K562 (cell line): ENCODE measurements around the gene MITD1. TPM values are rescaled to one million over a fixed set of nuclear protein-coding genes. Genes with fewer than 3 reads are reported as not detected.

ENCODE experiments used
- ATAC-seq: fragments of 200-7000 bp; cut with Tn5 transposase; 3 replicates; pipeline ENCODE4 v1.9.1; 2020; ENCODE audit warnings: moderate library complexity
- BruUV-seq: library from RNA; stranded (reverse); fragments of 400-500 nt; replicated peaks from 2 replicates; lab custom pipeline; 2021; lab: Mats Ljungman, UMichigan
- CTCF ChIA-PET: fragments of 300-600 bp; formaldehyde crosslinking; extraction: SDS; loops from one replicate; lab custom pipeline; 2021; ENCODE audit warnings: low intra/inter-chr PET ratio; lab: Yijun Ruan, JAX
- POLR2A ChIA-PET: fragments of 300-600, 350-650 bp; sonication (Branson Sonifier 250); formaldehyde crosslinking; extraction: SDS; loops from one replicate; lab custom pipeline; 2021; ENCODE audit warnings: antibody characterized with exemption, inconsistent platforms; lab: Yijun Ruan, JAX
- DNase-seq, 4 experiments: peaks; one replicate each; pipeline versions ENCODE4 v3.0.0 to v3.0.0-alpha.2; 2011 to 2018; ENCODE audit warnings: low spot score in 3 of 4, mixed read lengths in 3 of 4; ENCODE audit errors: extremely low read depth in 1 of 4
- FAIRE-seq: peaks from 2 replicates; lab custom pipeline; 2011; peaks lifted over from hg19 to GRCh38; lab: Jason Lieb, UNC
- H2AFZ ChIP-seq: 2 replicates; pipeline ENCODE4 v1.6.0; 2011; ENCODE audit warnings: low read depth, low read length, control low read depth, inconsistent platforms
- H3K27ac ChIP-seq: fragments of 200-600 bp; 3 replicates; pipeline ENCODE4 v1.8.0; 2011; ENCODE audit warnings: low read depth, mild to moderate bottlenecking, control low read depth, inconsistent platforms, low read length, moderate library complexity, mixed read lengths; ENCODE audit errors: extremely low read depth
- H3K27me3 ChIP-seq, 2 experiments: fragments of 300-600 bp in 1 of 2; 2 replicates in 1 of 2; 3 replicates in 1 of 2; pipeline versions ENCODE4 v1.6.0 to v1.8.0; 2011; ENCODE audit warnings: inconsistent platforms in 2 of 2, low read length in 2 of 2, mild to moderate bottlenecking in 1 of 2, mixed read lengths in 1 of 2, moderate library complexity in 1 of 2; ENCODE audit not compliant: control insufficient read depth in 2 of 2, insufficient read depth in 2 of 2
- H3K36me3 ChIP-seq: fragments of 300-600 bp; 3 replicates; pipeline ENCODE4 v1.8.0; 2011; ENCODE audit warnings: mild to moderate bottlenecking, low read length, inconsistent platforms; ENCODE audit not compliant: control insufficient read depth, insufficient read depth
- H3K4me1 ChIP-seq, 2 experiments: fragments of 200-600 bp in 1 of 2; replicated peaks in 1 of 2; 2 replicates in 1 of 2; 3 replicates in 1 of 2; pipeline versions ENCODE4 v1.5.1 to v1.8.0; 2011; ENCODE audit warnings: inconsistent platforms in 2 of 2, low read length in 2 of 2, mild to moderate bottlenecking in 1 of 2, mixed read lengths in 1 of 2, moderate library complexity in 1 of 2; ENCODE audit not compliant: control insufficient read depth in 2 of 2, insufficient read depth in 2 of 2
- H3K4me2 ChIP-seq: 2 replicates; pipeline ENCODE4 v1.6.1; 2011; ENCODE audit warnings: low read length, control low read depth, inconsistent platforms, mixed read lengths; ENCODE audit not compliant: insufficient read depth
- H3K4me3 ChIP-seq: fragments of 200-600 bp; sonication (generic), shearing (Covaris generic); 2 replicates; pipeline ENCODE4 v1.5.1; 2016; ENCODE audit warnings: control low read depth, inconsistent platforms
- H3K79me2 ChIP-seq: fragments of 200-600 bp; 3 replicates; pipeline ENCODE4 v1.8.0; 2011; ENCODE audit warnings: low read length, inconsistent platforms; ENCODE audit not compliant: control insufficient read depth, insufficient read depth
- H3K9ac ChIP-seq, 2 experiments: 2 replicates each; pipeline versions ENCODE4 v1.6.0 to v1.6.1; 2011; ENCODE audit warnings: low read depth in 2 of 2, low read length in 2 of 2, control low read depth in 1 of 2, inconsistent platforms in 1 of 2, mild to moderate bottlenecking in 1 of 2, mixed read lengths in 1 of 2; ENCODE audit not compliant: insufficient read depth in 1 of 2
- H3K9me1 ChIP-seq: one replicate; pipeline ENCODE4 v1.6.0; 2011; ENCODE audit warnings: inconsistent platforms, mild to moderate bottlenecking, low read length, moderate library complexity; ENCODE audit not compliant: control insufficient read depth, insufficient read depth
- H3K9me3 ChIP-seq: replicated peaks from 2 replicates; pipeline ENCODE4 v1.5.1; 2011; ENCODE audit warnings: low read depth, low read length, inconsistent platforms; ENCODE audit not compliant: control insufficient read depth, insufficient read depth
- H4K20me1 ChIP-seq: replicated peaks from 2 replicates; pipeline ENCODE4 v1.6.1; 2011; ENCODE audit warnings: low read length, inconsistent platforms, mixed read lengths; ENCODE audit not compliant: control insufficient read depth, insufficient read depth
- BMI1 ChIP-seq: fragments of 150-350 bp; IDR thresholded peaks from 2 replicates; pipeline ENCODE4 v1.6.1; 2014; ENCODE audit warnings: low read length
- CBX2 ChIP-seq: fragments of 200-600 bp; sonication (generic); IDR thresholded peaks from one replicate; pipeline ENCODE4 v1.6.1; 2012; ENCODE audit warnings: mild to moderate bottlenecking, low read length, inconsistent platforms; ENCODE audit not compliant: insufficient read depth, poor library complexity, severe bottlenecking
- CBX8 ChIP-seq: fragments of 200-600 bp; sonication (generic); IDR thresholded peaks from 2 replicates; pipeline ENCODE4 v1.6.1; 2012; ENCODE audit warnings: borderline replicate concordance, mixed run types, low read depth, mild to moderate bottlenecking, moderate library complexity, mixed read lengths, low read length, control low read depth, inconsistent platforms; ENCODE audit not compliant: poor library complexity, severe bottlenecking; ENCODE audit errors: extremely low read depth
- ETV5 ChIP-seq: sonication (generic); formaldehyde crosslinking; IDR thresholded peaks from 2 replicates; pipeline ENCODE4 v1.4.0; 2020; ENCODE audit warnings: low read depth, mild to moderate bottlenecking, missing genetic modification reagents
- GABPB2 ChIP-seq: fragments of 250-450 bp; sonication (Bioruptor Pico); conservative IDR thresholded peaks from 2 replicates; pipeline ENCODE4 v1.5.1; 2021; ENCODE audit warnings: mild to moderate bottlenecking
- HCFC1 ChIP-seq: IDR thresholded peaks from 2 replicates; pipeline ENCODE4 v1.6.1; 2012; ENCODE audit warnings: low read depth, low read length, improper control_type of control experiment
- HMGXB4 ChIP-seq: sonication (generic); formaldehyde crosslinking; IDR thresholded peaks from 2 replicates; pipeline ENCODE4 v1.8.1; 2023; ENCODE audit warnings: mild to moderate bottlenecking, missing genetic modification reagents
- KLF13 ChIP-seq: fragments of 450-650 bp; IDR thresholded peaks from 2 replicates; pipeline ENCODE4 v1.6.1; 2016; ENCODE audit warnings: missing genetic modification characterization, low read depth, mild to moderate bottlenecking, missing compliant biosample characterization, moderate library complexity, borderline replicate concordance
- RBM17 ChIP-seq: fragments of 200-400 bp; formaldehyde crosslinking; IDR thresholded peaks from 2 replicates; pipeline ENCODE4 v1.6.1; 2017; ENCODE audit warnings: low read depth, mild to moderate bottlenecking, low read length, borderline replicate concordance
- RCOR1 ChIP-seq, 2 experiments: IDR thresholded peaks; 2 replicates each; pipeline ENCODE4 v1.6.1; 2012; ENCODE audit warnings: low read depth in 2 of 2, low read length in 2 of 2, borderline replicate concordance in 1 of 2, improper control_type of control experiment in 1 of 2
- RNF2 ChIP-seq: sonication (generic); IDR thresholded peaks from 2 replicates; pipeline ENCODE4 v1.6.1; 2016
- SRF ChIP-seq, 2 experiments: fragments of 250-450, 450-650 bp in 1 of 2; sonication (Bioruptor Pico) in 1 of 2; sonication (generic) in 1 of 2; formaldehyde crosslinking; IDR thresholded peaks; 2 replicates each; pipeline versions ENCODE4 v1.5.0 to v1.5.1; 2020 to 2022; ENCODE audit warnings: mild to moderate bottlenecking in 1 of 2, missing genetic modification reagents in 1 of 2
- ZNF134 ChIP-seq: fragments of 250-450 bp; sonication (Bioruptor Pico); conservative IDR thresholded peaks from 2 replicates; pipeline ENCODE4 v1.4.0; 2020
- ZNF217 ChIP-seq: sonication (generic); formaldehyde crosslinking; IDR thresholded peaks from 2 replicates; pipeline ENCODE4 v1.8.0; 2022; ENCODE audit warnings: mild to moderate bottlenecking, missing genetic modification reagents
- ZNF384 ChIP-seq: IDR thresholded peaks from 2 replicates; pipeline ENCODE4 v1.6.1; 2012; ENCODE audit warnings: low read depth, low read length, improper control_type of control experiment
- ZNF780A ChIP-seq: fragments of 250-450 bp; sonication (Bioruptor Pico); IDR thresholded peaks from 2 replicates; pipeline ENCODE4 v1.5.0; 2021; ENCODE audit warnings: mild to moderate bottlenecking
- WGBS: fragments of 100-300 bp; shearing (Covaris generic); methylation state at CpG from one replicate; pipeline ENCODE4 v1.1.6; 2016; ENCODE audit warnings: low coverage, mixed read lengths; ENCODE audit not compliant: insufficient coverage; ENCODE audit errors: missing lambda C conversion rate; 5-methylcytosine and 5-hydroxymethylcytosine counted together
- in situ Hi-C: fragments of 300-500 bp; cut with MboI; formaldehyde crosslinking; loops from 4 replicates; pipeline ENCODE4 v1.15.0; 2018; ENCODE audit warnings: inconsistent platforms, mixed read lengths
- intact Hi-C: fragments of 100-400 bp; cut with micrococcal nuclease; formaldehyde crosslinking; loops from 2 replicates; pipeline ENCODE4 v1.14.2; 2022
- polyA plus RNA-seq, 8 experiments: library from polyadenylated mRNA; depleted of rRNA in 4 of 8; stranded (reverse) in 5 of 8; unstranded in 3 of 8; fragments of >200 nt; fragmentation: Nextera tagmentation in 2 of 8; fragmentation: Illumina TruSeq in 1 of 8; extraction: Ambion mirVana in 2 of 8; extraction: Trizol in 1 of 8; gene quantifications; 2 replicates each; pipeline versions ENCODE4 v1.2.1 to v1.2.3, GENCODE V29; 2011 to 2014; ENCODE audit warnings: inconsistent platforms in 1 of 8, missing spikeins in 1 of 8
- total RNA-seq, 7 experiments: library from RNA; depleted of rRNA in 6 of 7; stranded (reverse); fragments of >200 nt in 6 of 7; fragmentation: Illumina TruSeq in 2 of 7; extraction: Trizol in 2 of 7; gene quantifications; 2 replicates each; pipeline versions ENCODE4 v1.2.1 to v1.2.3, GENCODE V29; 2011 to 2021; ENCODE audit warnings: low replicate concordance in 1 of 7

MITD1 gene
- total and polyA plus RNA-seq, 9 of the 15 experiments (the other 6 are each of a cell fraction or from before 2014, with no cell fraction given) = 19.6 to 71.8 (median 43.2) TPM

DNA sequence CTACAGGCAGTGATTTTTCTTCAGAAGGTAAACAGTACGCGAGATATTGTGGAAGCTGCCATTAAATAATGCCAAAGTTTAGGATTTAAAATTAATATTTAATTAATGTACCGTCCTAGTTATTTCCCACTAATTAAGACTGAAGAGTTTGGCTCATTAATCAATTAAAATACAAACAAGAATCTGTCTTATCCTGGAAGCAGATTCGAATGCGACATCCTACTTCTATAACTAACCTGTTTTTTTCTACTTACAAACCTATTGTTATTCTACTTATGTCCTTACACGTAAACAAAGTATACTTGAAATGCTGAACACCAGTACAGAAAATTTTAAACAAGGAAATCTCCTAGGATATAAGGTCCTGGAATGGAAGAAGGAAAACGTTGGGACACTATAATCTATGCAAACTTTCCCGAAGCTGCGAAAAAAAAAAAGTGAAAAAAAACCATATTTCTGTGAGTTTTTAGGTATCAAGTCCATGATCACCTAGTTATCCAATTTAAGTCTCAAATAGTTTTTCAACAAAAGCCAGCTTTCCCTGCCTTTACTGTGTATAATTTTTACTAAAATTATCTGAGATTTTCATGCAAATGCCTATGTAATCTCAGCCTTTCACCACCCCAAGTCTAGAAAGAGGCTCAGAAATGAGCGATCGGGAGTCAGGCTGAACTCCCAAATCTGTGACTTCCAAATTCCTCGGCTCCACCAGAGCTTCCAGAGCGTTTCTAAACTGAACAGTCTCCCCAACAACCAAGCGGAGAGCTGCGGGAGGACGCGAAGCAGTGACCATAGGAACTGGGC is 40.6 kb downstream of the MITD1 start:
- Histone ChIP-seq H3K36me3 (no peaks in the 10 kb centered on the region), H3K4me3 (peak overlapping the region; percentile 99), H3K27me3 (no peaks in the 10 kb centered on the region), H3K9ac (peak overlapping the region; percentile 42 to 93; a peak in 3 of 4 replicates), H3K4me2 (peak overlapping the region; percentile 99), H3K9me3 (no peaks in the 10 kb centered on the region), H3K4me1 (peaks cover 0 to 17% of the 10 kb centered on the region in 2 experiments; a peak in 2 of 5 replicates), H3K27ac (no peak overlapping the region), H4K20me1 (no peaks in the 10 kb centered on the region), H3K79me2 (no peaks in the 10 kb centered on the region), H3K9me1 (no peaks in the 10 kb centered on the region), H2AFZ (peak overlapping the region; percentile 100)
- FAIRE-seq (no peak), ATAC-seq (peak; percentile 8; the same call in 2 of the 3 replicates), DNase-seq (peak in 1 of 4 experiments; percentile 23)
- ChIA-PET POLR2A (no interaction called here), CTCF (no interaction called here)
- BruUV-seq = no TSS peak
- 18% methylated on average over 17 of the region's 17 CpGs for WGBS
- intact Hi-C loops (no loop called here), in situ Hi-C loops (no loop called here)
- no peak for TF ChIP-seq HCFC1
- TF ChIP-seq RNF2 = 0 out of 2 replicates have a peak, but pooled peaks have one; percentile 17
- no peak for TF ChIP-seq RCOR1 (IDR thresholded peaks at IDR 0.05; ENCODE audit: borderline replicate concordance in 1 of 2, low read depth in 2 of 2, low read length in 2 of 2)
- 0 out of 2 replicates have a peak, but pooled peaks have one; percentile 18 for TF ChIP-seq BMI1
- TF ChIP-seq CBX8 = peak; percentile 69
- no peak for TF ChIP-seq SRF (CRISPR knock-in tag; IDR thresholded peaks at IDR 0.05)
- peak; percentile 93 for TF ChIP-seq CBX2
- no peak for TF ChIP-seq ZNF780A
- TF ChIP-seq RBM17 = no peak
- TF ChIP-seq GABPB2 (CRISPR knock-in tag) = no peak
- TF ChIP-seq ZNF134 (CRISPR knock-in tag) = no peak
- no peak for TF ChIP-seq HMGXB4
- TF ChIP-seq KLF13 = no peak
- 0 out of 2 replicates have a peak, but pooled peaks have one; percentile 25 for TF ChIP-seq ETV5
- TF ChIP-seq ZNF384 = no peak
- no peak for TF ChIP-seq ZNF217 (CRISPR knock-in tag)
